GM18868 (cell line): ENCODE measurements around the gene NBEAL2.
"Not testable (repeated sequence)": the region's sequence is repeated elsewhere in the genome, so short reads cannot be mapped to it uniquely, and the experiment has no call there.

ENCODE experiments used
- ATAC-seq: cut with Tn5 transposase; IDR thresholded peaks from one replicate; pipeline ENCODE4 v1.9.1; 2021; ENCODE audit warnings: mild to moderate bottlenecking, moderate library complexity; ENCODE audit not compliant: unreplicated experiment

NBEAL2 gene

GRCh38 chr3:47035645-47036044 lies 56.2 kb downstream of the NBEAL2 start:
- ATAC-seq, result no peak

GRCh38 chr3:47036145-47036544 lies 56.7 kb downstream of the NBEAL2 start:
- no peak for ATAC-seq

GRCh38 chr3:47037302-47037701 lies 57.8 kb downstream of the NBEAL2 start:
- not testable (repeated sequence) for ATAC-seq

GRCh38 chr3:47041114-47041513 lies 61.6 kb downstream of the NBEAL2 start:
- no peak for ATAC-seq

GRCh38 chr3:47042231-47042791 lies 62.8 kb downstream of the NBEAL2 start:
- ATAC-seq, result no peak

- no peak for ATAC-seq
These were observed 67.6 kb downstream of the NBEAL2 start for GRCh38 chr3:47047069-47047468.

- no peak for ATAC-seq
These were observed 68.2 kb downstream of the NBEAL2 start for GRCh38 chr3:47047673-47048072.

GRCh38 chr3:47054412-47054811 lies 74.9 kb downstream of the NBEAL2 start:
- no peak for ATAC-seq

GRCh38 chr3:47056705-47057104 lies 77.2 kb downstream of the NBEAL2 start:
- no peak for ATAC-seq

GRCh38 chr3:47057212-47057671 lies 77.8 kb downstream of the NBEAL2 start:
- ATAC-seq, result no peak
